GM19240 (cell line): Measurements from ENCODE around the gene BAG3.

Experiments used
- DNase-seq: peaks from one replicate; pipeline ENCODE4 v3.0.0; 2011; ENCODE audit warnings: low spot score; ENCODE audit not compliant: insufficient read length

BAG3 gene

GRCh38 chr10:119665901-119666708, 14.9 kb downstream of the BAG3 start:
- DNase-seq: no peak

DNA sequence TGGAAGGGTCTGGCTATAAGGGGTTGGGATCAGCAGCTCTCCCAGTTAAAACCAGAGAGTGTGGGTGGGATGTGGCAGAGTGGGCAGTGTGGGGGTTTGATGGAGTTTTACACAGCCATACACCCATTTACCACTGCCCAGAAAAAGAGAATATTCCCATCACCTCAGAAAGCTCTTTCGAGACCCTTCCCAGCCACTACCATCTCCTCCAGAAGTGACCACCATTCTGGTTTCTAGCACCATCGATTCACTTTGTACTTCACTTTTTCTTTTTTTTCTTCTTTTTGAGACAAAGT, 15.5 kb downstream of the BAG3 start:
- no peak for DNase-seq

GRCh38 chr10:119667562-119668328, 16.6 kb downstream of the BAG3 start:
- no peak for DNase-seq

- DNase-seq: no peak
These were observed 17.3 kb downstream of the BAG3 start for GRCh38 chr10:119668461-119668860.

DNA sequence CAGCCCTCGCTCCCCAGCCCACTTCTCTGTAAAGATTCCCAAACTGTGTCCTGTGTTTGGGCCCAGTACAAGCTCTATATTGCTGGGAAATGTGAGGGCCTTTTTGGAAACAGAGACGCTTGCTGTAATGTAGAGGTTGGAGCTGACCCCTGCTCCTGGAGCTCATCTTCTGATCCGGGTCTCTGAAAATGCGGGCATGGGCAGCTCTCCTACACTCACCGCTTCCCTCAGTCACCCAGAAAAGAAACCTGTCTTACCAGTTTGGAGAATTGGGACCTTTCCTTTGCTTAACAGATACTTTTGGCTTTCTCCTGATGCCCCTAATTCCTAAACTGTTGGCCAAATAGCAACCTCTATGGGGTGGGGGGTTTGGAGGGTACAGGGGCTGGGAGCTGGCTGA, 18.2 kb downstream of the BAG3 start:
- no peak for DNase-seq

DNA sequence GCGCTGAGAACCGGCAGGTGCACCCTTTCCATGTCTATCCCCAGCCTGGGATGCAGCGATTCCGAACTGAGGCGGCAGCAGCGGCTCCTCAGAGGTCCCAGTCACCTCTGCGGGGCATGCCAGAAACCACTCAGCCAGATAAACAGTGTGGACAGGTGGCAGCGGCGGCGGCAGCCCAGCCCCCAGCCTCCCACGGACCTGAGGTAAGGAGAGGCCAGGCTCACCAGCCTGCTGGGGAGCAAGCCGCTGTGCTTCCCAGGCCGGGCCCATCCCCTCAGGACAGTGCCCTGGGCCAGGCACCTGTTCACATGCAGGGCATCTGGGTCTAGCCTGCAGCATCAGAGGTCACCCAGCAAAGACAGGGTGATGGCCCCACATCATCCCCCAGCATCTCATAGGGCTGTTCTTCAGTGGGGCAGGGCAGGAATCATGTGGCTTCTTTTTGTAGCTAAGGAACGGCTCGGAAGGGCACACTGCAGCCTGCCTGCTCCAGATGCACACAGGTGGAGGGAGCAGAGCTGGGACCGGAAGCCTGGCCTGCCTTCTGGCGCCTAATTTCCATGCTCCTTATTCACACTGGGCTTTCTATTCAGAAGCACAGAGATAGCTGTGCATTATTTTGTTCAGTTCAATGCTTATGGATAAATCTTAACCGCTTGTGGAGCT, 18.9 kb downstream of the BAG3 start:
- no peak for DNase-seq

- DNase-seq: no peak
These were observed 19.5 kb downstream of the BAG3 start for GRCh38 chr10:119670717-119671116.

GRCh38 chr10:119671381-119671780, 20.2 kb downstream of the BAG3 start:
- DNase-seq: no peak

- no peak for DNase-seq
These were observed 21.1 kb downstream of the BAG3 start for GRCh38 chr10:119672291-119672690.

- no peak for DNase-seq
These were observed 22.1 kb downstream of the BAG3 start for GRCh38 chr10:119673271-119673670.

DNA sequence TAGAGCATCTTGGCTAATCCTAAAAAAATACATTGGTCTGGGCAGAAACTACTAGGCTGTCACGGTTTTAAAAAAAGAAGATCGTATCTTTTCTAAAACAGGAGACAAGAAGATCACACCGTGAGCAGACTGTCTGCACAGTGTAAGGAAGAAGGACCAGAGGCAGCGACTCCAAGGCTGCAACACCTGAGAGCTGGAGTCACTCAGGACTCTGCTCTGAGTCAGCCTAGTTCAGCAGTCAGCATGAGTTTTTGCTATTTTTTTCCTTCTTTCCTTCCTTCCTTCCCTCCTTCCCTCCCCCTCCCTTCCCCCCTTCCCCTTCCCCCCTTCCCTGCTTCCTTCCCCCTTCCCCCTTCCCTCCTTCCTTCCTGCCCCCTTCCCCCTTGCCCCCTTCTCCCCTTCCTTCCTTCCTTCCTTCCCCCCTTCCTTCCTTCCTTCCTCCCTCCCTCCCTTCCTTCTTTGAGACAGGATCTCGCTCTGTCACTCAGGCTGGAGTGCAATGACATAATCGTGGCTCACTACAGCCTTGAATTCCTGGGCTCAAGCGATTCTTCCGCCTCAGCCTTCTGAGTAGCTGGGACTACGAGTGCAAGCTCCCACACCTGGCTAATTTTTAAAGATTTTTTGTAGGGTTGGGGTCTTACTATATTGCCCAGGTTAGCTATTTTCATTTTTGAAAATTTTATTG, 24.4 kb downstream of the BAG3 start:
- no peak for DNase-seq

DNA sequence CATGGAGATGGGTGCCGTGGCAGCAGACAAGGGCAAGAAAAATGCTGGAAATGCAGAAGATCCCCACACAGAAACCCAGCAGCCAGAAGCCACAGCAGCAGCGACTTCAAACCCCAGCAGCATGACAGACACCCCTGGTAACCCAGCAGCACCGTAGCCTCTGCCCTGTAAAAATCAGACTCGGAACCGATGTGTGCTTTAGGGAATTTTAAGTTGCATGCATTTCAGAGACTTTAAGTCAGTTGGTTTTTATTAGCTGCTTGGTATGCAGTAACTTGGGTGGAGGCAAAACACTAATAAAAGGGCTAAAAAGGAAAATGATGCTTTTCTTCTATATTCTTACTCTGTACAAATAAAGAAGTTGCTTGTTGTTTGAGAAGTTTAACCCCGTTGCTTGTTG, 25.9 kb downstream of the BAG3 start:
- no peak for DNase-seq

DNA sequence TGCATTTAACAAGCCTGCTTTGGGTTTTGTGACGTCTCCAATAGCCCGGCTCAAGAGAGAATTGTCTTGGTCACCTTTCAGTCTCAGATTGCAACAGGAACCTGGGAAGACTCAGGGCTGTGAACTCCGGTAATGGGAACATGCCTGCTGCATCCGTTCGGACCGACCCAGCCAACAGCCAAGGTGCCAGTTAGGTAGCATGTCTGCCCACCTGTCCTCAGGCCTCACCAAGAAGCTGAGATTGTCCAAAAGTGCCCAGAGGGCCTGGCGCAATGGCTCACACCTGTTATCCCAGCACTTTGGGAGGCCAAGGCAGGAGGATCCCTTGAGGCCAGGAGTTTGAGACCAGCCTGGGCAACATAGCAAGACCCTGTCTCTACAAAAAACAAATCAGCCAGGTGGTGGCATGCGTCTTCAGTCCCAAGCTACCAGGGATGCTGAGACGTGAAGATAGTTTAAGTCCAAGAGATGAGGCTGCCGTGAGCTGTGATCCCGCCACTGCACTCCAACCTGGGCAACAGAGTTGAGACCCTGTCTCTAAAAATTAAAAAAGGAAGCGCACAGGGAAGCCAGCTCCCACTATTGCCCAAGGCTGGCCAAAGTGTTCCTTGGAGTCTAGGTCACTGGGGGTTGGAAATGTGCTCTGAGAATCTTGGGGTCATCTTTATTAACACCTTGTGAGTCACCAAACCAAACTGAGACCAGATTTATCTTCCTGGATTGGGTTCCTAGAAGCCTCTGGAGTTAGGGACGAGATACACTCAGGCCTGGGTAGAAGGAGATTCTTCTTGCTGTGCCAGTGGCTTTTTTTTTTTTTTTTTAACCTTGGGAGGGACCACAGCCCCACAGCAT, 26.9 kb downstream of the BAG3 start:
- no peak for DNase-seq

GRCh38 chr10:119679480-119679829, 28.3 kb downstream of the BAG3 start:
- DNase-seq: no peak

GRCh38 chr10:119680050-119680449, 28.9 kb downstream of the BAG3 start:
- DNase-seq: no peak

DNA sequence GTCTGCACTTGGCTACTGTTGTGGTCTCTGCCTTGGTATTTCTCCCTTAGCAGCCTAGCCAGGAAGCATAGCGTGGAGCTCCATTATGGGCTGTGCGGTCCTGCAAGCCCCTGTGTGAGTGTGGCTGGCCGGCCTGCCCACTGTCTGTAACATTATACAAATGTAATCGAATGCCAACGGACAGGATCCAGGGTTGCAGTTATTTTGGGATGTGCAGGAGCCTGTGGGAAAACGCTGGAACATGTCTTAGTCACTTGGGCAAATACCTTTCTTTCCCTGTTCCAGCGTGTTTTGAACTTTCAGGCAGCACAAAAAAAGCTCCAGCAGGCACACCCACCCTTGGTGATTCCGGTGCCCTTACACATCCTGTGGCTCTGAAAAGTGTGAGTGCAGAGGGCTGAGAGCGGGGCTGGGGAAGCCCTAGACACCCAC, 29.5 kb downstream of the BAG3 start:
- no peak for DNase-seq

DNA sequence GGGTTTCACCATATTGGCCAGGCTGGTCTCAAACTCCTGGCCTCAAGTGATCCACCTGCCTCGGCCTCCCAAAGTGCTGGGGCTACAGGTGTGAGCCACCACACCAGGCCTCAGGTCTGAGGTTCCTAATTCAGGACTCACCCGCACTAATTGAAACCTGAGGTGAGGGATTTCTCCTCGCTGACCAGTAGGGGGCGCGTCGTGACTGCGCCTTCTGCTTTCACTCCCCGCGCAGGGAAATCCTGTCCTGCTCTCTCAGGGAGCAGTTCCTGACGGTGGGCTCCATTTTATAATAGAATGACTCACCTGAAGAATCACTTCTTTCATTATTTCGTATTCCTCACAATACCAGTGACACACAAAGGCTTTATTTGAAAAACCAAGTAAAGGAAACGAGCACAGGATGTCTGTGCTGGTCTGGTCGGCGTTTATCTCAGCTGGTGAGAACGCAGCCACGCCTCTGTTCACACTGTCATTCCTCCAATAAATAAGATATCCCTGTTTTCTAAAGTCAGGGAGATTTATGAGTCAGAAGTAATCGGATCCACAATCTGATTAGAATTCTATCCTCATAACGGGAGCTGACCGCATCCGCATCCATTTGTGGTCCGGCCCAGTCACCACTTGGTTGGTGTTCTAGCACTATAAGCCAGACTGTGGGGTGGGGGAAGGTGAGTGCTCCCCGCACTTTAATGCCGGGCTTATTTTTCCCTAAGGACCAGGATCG, 35.4 kb downstream of the BAG3 start:
- peak; percentile 80 for DNase-seq

GRCh38 chr10:119687192-119688032, 36.2 kb downstream of the BAG3 start:
- no peak for DNase-seq

GRCh38 chr10:119688033-119688508, 36.9 kb downstream of the BAG3 start:
- DNase-seq: no peak
